Type B pancreatic cell (in vitro differentiated cells): ENCODE data around the gene HOXA13. TPM values are rescaled to one million over a fixed set of nuclear protein-coding genes. Genes with fewer than 3 reads are reported as not detected.

ENCODE experiments used
- DNase-seq: peaks from one replicate; pipeline ENCODE4 v3.0.0; 2021; ENCODE audit warnings: mixed read lengths; ENCODE audit not compliant: unreplicated experiment; ENCODE audit errors: extremely low spot score
- H3K27ac Mint-ChIP-seq: 2 replicates; pipeline ENCODE4 v1.8.0; 2021; ENCODE audit warnings: mild to moderate bottlenecking, mixed read lengths
- H3K27me3 Mint-ChIP-seq: 2 replicates; pipeline ENCODE4 v1.8.0; 2021; ENCODE audit warnings: mixed read lengths
- H3K36me3 Mint-ChIP-seq: 2 replicates; pipeline ENCODE4 v1.8.0; 2021; ENCODE audit warnings: mixed read lengths
- H3K4me1 Mint-ChIP-seq: one replicate; pipeline ENCODE4 v1.8.0; 2021; ENCODE audit warnings: mixed read lengths; ENCODE audit not compliant: unreplicated experiment
- H3K4me3 Mint-ChIP-seq: 2 replicates; pipeline ENCODE4 v1.8.0; 2021; ENCODE audit warnings: mild to moderate bottlenecking, mixed read lengths
- H3K9me3 Mint-ChIP-seq: 2 replicates; pipeline ENCODE4 v1.8.0; 2021; ENCODE audit warnings: mixed read lengths
- total RNA-seq: library from RNA; stranded (reverse); gene quantifications from 2 replicates; pipeline ENCODE4 v1.2.1, GENCODE V29; 2021; ENCODE audit warnings: low replicate concordance
- TF ChIP-seq, protein P1 (sequence below): fragments of 200-600 bp; sonication (generic); conservative IDR thresholded peaks from 2 replicates; pipeline ENCODE4 v1.5.0; 2021; ENCODE audit warnings: antibody characterized with exemption, mild to moderate bottlenecking

HOXA13 gene
- total RNA-seq, 1 donor from 2014 or later = 0.75 TPM

DNA sequence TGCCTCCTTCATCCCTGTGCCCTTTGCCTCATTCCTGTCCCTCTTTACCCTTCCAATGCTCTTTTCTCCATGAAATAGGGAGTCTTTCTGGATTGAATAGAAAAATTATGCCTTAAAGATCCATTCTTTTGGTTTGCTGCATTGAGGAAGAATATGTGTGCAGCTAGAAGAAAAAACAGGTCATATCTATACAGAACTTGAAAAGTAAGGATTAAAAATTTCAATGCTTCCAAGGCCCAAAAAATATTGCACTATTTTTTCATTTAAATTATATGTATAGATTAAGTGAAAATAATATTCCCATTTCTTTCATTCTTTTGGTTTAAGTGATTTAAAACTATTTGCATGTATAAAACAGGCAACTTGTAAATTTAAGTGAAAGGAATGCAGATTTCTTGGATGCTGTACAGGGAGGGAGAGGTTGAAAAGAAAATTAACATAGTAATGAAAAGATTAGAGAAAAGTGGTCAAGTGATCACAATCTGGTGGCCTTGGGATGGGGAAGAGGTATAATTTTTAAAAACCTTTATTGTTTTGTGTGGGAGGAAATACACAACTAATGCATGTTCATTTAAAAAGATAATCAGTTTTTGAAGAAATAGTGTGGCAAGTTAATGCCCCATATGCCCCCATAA is 24.2 kb upstream of the HOXA13 start:
- Mint-ChIP-seq H3K4me1 (no peaks in the 10 kb centered on the region), H3K36me3 (no peaks in the 10 kb centered on the region), H3K9me3 (no peaks in the 10 kb centered on the region), H3K27me3 (peaks cover 98% of the 10 kb centered on the region), H3K4me3 (no peak overlapping the region), H3K27ac (no peak overlapping the region)
- DNase-seq = no peak
- TF ChIP-seq, protein P1, sequence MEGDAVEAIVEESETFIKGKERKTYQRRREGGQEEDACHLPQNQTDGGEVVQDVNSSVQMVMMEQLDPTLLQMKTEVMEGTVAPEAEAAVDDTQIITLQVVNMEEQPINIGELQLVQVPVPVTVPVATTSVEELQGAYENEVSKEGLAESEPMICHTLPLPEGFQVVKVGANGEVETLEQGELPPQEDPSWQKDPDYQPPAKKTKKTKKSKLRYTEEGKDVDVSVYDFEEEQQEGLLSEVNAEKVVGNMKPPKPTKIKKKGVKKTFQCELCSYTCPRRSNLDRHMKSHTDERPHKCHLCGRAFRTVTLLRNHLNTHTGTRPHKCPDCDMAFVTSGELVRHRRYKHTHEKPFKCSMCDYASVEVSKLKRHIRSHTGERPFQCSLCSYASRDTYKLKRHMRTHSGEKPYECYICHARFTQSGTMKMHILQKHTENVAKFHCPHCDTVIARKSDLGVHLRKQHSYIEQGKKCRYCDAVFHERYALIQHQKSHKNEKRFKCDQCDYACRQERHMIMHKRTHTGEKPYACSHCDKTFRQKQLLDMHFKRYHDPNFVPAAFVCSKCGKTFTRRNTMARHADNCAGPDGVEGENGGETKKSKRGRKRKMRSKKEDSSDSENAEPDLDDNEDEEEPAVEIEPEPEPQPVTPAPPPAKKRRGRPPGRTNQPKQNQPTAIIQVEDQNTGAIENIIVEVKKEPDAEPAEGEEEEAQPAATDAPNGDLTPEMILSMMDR = no peak

DNA sequence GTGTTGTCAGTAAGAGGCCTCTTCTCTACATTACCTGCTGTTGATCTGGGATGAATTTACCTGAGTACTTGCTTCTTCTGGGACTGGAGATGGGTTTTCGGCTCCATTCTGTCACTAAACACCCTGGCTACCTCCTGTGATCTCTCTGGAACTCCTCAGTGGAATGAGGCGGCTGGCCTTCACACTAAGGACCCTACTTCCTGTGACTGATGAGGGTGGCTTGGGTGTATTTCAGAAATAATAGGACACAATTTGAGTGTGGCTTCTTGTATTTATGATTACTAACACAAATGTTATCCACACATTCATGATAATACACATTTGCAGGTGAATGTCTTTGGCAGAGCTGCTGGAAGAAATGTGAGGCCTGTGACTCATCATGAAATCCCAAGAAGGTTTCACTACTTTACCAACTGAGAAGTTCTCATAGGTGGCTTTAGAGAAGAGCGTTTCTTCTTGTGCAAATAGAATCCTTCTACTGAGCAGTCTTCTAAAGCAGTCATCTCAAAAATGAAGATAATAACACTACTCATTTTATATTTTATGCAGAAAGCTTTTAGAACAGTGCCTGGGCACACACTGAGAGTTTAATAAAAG is 21.4 kb upstream of the HOXA13 start:
- Mint-ChIP-seq H3K27me3 (peaks cover 98% of the 10 kb centered on the region), H3K4me1 (no peaks in the 10 kb centered on the region), H3K9me3 (no peaks in the 10 kb centered on the region), H3K4me3 (no peak overlapping the region), H3K36me3 (no peaks in the 10 kb centered on the region), H3K27ac (no peak overlapping the region)
- no peak for DNase-seq
- TF ChIP-seq, protein P1 = no peak

DNA sequence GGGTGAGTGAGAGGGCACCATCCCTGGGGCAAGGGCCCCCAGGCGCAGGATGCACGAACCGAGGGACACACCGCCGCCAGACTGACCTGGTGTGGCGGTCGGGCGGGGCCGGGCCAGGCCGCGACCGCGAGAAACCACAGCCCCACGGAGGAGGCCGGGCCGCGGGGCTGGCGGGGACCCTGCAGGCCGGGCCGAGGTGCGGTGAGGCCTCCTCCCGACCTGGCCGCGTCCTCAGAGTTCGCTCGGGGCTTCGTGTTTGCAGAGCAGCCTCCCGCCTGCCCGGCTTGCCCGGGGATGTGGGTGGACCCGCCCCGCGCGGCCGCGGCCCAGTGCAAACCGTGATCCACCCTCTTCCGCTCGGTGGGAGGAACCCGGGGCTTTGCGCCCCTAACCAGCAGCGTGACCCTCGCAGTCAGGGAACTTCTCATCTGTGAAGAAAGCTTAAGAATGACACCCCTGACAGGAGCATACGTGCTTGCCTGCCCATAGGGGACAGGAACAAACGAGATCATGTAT is 20.6 kb upstream of the HOXA13 start:
- DNase-seq = no peak
- TF ChIP-seq, protein P1 = no peak
- H3K4me1 Mint-ChIP-seq = no peaks in the 10 kb centered on the region

DNA sequence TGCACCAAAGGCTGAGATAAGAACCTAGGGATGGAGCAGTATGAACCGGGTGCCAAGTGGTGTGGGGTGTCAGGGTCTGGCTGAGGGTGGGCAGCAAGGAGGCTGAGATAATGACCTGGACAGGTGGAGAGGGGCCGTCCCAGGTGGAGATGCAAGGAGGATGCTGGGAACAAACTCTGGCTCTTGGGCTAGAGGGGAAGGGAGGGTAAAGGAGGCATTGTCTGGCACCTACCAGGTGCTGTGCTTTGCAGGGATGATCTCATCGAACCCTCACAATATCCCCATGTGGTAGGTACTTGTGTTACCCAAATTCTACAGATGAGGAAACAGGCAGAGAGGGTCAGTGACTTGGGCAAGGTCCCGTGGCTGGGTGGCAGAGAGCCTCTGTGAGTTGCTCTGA is 19.9 kb upstream of the HOXA13 start:
- TF ChIP-seq, protein P1 = no peak
- Mint-ChIP-seq H3K9me3 (no peaks in the 10 kb centered on the region), H3K27ac (no peak overlapping the region), H3K4me1 (no peaks in the 10 kb centered on the region), H3K27me3 (peaks cover 98% of the 10 kb centered on the region), H3K36me3 (no peaks in the 10 kb centered on the region), H3K4me3 (no peak overlapping the region)
- DNase-seq = no peak

More for the DNA sequence above, 20.6 kb upstream of the HOXA13 start:
- H3K4me3 Mint-ChIP-seq = no peak overlapping the region
- peaks cover 98% of the 10 kb centered on the region for H3K27me3 Mint-ChIP-seq
- H3K9me3 Mint-ChIP-seq = no peaks in the 10 kb centered on the region
- no peak overlapping the region for H3K27ac Mint-ChIP-seq
- no peaks in the 10 kb centered on the region for H3K36me3 Mint-ChIP-seq

DNA sequence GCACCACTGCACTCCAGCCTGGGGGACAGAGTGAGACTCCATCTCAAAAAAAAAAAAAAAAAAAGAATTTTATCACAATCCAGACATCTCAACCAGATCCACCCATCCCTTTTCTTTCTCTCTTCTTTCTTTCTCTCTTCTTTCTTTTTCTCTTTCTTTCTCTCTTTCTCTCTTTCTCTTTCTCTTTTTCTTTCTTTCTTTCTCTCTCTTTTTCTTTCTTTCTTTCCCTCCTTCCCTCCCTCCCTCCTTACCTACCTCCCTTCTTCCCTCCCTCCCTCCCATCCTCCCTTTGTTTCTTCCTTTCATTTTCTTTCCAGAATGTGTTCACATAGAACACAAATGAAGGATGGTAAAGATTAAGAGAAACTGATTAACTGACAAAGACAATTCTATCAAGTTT is 18.1 kb upstream of the HOXA13 start:
- Mint-ChIP-seq H3K27me3 (peaks cover 97% of the 10 kb centered on the region), H3K27ac (no peak overlapping the region), H3K4me1 (no peaks in the 10 kb centered on the region), H3K4me3 (no peak overlapping the region), H3K9me3 (no peaks in the 10 kb centered on the region), H3K36me3 (no peaks in the 10 kb centered on the region)
- DNase-seq = no peak
- TF ChIP-seq, protein P1 = no peak
